Inflammatory macrophage treated with lipopolysaccharide for 4 hours (primary cell): ENCODE results near the gene CDH4.

Source experiments
- DNase-seq: peaks from one replicate; pipeline ENCODE4 v3.0.0-alpha.2; 2020

Gene CDH4

GRCh38 chr20:61684583-61685235 is 432.6 kb downstream of the CDH4 start:
- no peak for DNase-seq

GRCh38 chr20:61685462-61685861 is 433.4 kb downstream of the CDH4 start:
- no peak for DNase-seq

GRCh38 chr20:61686051-61686936 is 434.2 kb downstream of the CDH4 start:
- no peak for DNase-seq

- no peak for DNase-seq
These were observed 436.4 kb downstream of the CDH4 start for GRCh38 chr20:61688411-61688810.

- no peak for DNase-seq
These were observed 438.1 kb downstream of the CDH4 start for GRCh38 chr20:61690150-61690549.

GRCh38 chr20:61690993-61691838 is 439.2 kb downstream of the CDH4 start:
- no peak for DNase-seq

GRCh38 chr20:61691978-61692377 is 439.9 kb downstream of the CDH4 start:
- no peak for DNase-seq

- DNase-seq, result no peak
These were observed 440.4 kb downstream of the CDH4 start for GRCh38 chr20:61692479-61692878.

- DNase-seq, result no peak
These were observed 441.1 kb downstream of the CDH4 start for GRCh38 chr20:61693055-61693600.

GRCh38 chr20:61694682-61695081 is 442.6 kb downstream of the CDH4 start:
- DNase-seq, result no peak

GRCh38 chr20:61695741-61696140 is 443.7 kb downstream of the CDH4 start:
- no peak for DNase-seq

- DNase-seq, result no peak
These were observed 444.2 kb downstream of the CDH4 start for GRCh38 chr20:61696181-61696735.

- no peak for DNase-seq
These were observed 445.9 kb downstream of the CDH4 start for GRCh38 chr20:61697666-61698597.

- DNase-seq, result no peak
These were observed 446.8 kb downstream of the CDH4 start for GRCh38 chr20:61698598-61699494.

- no peak for DNase-seq
These were observed 447.7 kb downstream of the CDH4 start for GRCh38 chr20:61699495-61700374.

GRCh38 chr20:61700595-61701140 is 448.6 kb downstream of the CDH4 start:
- no peak for DNase-seq

- DNase-seq, result no peak
These were observed 449.3 kb downstream of the CDH4 start for GRCh38 chr20:61701401-61701800.

GRCh38 chr20:61701802-61702201 is 449.7 kb downstream of the CDH4 start:
- no peak for DNase-seq

- no peak for DNase-seq
These were observed 450.2 kb downstream of the CDH4 start for GRCh38 chr20:61702246-61702645.
